ENCODE data around the gene GNAI3. TPM values are rescaled to one million over a fixed set of nuclear protein-coding genes. Genes with fewer than 3 reads are reported as not detected.

Gene GNAI3
- total RNA-seq, 4 donors from 2014 or later = 8.2 to 15.1 (median 11.6) TPM

- intact Hi-C loops (cut with DNase I) = no loop called here
- H3K27ac ChIP-seq = no peak overlapping the region
- no peak for DNase-seq
- H3K27me3 ChIP-seq = no peaks in the 10 kb centered on the region
- WGBS, 2 donors = 97% methylated on average over 13 of the region's 13 CpGs
- no peaks in the 10 kb centered on the region for H3K9me3 ChIP-seq
- no peak overlapping the region for H3K4me3 ChIP-seq
- no peaks in the 10 kb centered on the region for H3K36me3 ChIP-seq
- TF ChIP-seq, protein P1, sequence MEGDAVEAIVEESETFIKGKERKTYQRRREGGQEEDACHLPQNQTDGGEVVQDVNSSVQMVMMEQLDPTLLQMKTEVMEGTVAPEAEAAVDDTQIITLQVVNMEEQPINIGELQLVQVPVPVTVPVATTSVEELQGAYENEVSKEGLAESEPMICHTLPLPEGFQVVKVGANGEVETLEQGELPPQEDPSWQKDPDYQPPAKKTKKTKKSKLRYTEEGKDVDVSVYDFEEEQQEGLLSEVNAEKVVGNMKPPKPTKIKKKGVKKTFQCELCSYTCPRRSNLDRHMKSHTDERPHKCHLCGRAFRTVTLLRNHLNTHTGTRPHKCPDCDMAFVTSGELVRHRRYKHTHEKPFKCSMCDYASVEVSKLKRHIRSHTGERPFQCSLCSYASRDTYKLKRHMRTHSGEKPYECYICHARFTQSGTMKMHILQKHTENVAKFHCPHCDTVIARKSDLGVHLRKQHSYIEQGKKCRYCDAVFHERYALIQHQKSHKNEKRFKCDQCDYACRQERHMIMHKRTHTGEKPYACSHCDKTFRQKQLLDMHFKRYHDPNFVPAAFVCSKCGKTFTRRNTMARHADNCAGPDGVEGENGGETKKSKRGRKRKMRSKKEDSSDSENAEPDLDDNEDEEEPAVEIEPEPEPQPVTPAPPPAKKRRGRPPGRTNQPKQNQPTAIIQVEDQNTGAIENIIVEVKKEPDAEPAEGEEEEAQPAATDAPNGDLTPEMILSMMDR (IDR thresholded peaks at IDR 0.05) = no peak
- TF ChIP-seq POLR2A (IDR thresholded peaks at IDR 0.05) = no peak
- peaks cover 0 to 1% (median 0%) of the 10 kb centered on the region in 3 donors for H3K4me1 ChIP-seq
Measured at GRCh38 chr1:109611308-109611990, 63.0 kb downstream of the GNAI3 start.

DNA sequence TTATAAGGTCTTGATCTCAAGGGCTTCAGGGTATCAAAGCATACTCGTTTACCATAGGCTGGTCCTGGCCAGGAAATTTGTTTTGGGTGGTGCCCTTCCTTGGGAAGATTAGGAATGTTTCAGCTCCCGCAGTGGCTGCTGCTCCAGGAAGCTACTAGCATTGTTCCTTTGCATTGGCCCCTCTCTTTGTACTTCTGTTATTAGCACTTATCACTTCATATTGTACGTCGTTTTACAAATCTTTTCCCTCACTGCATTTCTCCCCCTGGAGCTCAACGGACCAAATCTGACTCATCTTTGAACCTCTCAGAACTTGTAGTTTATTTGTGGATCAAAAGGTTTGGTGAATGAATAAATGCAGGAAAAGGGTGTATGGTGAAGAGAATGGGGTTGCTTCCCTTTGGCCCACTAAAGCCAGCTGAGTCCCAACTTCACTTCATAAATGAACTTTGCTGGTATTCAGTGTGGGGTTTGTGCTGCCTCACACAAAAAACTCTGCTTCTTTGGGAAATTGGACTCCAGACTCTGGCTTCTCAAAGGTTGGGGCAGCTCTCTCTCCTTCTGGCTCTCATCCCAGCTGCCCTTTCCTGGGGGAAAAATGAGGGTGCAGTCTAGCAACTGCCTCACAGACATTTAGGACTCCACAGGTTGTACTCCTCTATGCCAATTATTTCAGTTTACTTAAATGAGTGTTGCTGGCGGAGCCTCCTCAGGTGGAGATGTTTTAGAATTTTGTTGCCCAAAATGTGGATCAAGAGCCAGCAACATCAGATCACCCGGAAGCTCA is 65.1 kb downstream of the GNAI3 start:
- intact Hi-C loops (cut with DNase I) = no loop called here
- WGBS, 2 donors = 38 to 47% methylated on average over 6 to 7 of the region's 7 CpGs
- H3K27ac ChIP-seq = no peak overlapping the region

GRCh38 chr1:109615879-109616278 is 67.5 kb downstream of the GNAI3 start:
- peaks cover 0 to 38% (median 10%) of the 10 kb centered on the region in 3 donors for H3K4me1 ChIP-seq
- H3K27ac ChIP-seq = peak overlapping the region in 2 of 4 donors; percentile 50 to 71
- 59 to 74% methylated on average over 3 of the region's 3 CpGs for WGBS, 2 donors
- H3K9me3 ChIP-seq = no peaks in the 10 kb centered on the region
- DNase-seq = no peak
- no peaks in the 10 kb centered on the region for H3K27me3 ChIP-seq
- TF ChIP-seq POLR2A (IDR thresholded peaks at IDR 0.05) = peak in 1 of 4 donors; percentile 31
- TF ChIP-seq, protein P1 (IDR thresholded peaks at IDR 0.05) = no peak
- no peak overlapping the region for H3K4me3 ChIP-seq
- H3K36me3 ChIP-seq = no peaks in the 10 kb centered on the region
- intact Hi-C loops (cut with DNase I) = no loop called here

More for the DNA sequence above, 65.1 kb downstream of the GNAI3 start:
- DNase-seq = no peak
- Histone ChIP-seq H3K4me3 (no peak overlapping the region), H3K9me3 (no peaks in the 10 kb centered on the region), H3K4me1 (peaks cover 0 to 15% (median 0%) of the 10 kb centered on the region in 3 donors), H3K27me3 (no peaks in the 10 kb centered on the region), H3K36me3 (no peaks in the 10 kb centered on the region)
- TF ChIP-seq, protein P1 (IDR thresholded peaks at IDR 0.05) = no peak
- no peak for TF ChIP-seq POLR2A (IDR thresholded peaks at IDR 0.05)

DNA sequence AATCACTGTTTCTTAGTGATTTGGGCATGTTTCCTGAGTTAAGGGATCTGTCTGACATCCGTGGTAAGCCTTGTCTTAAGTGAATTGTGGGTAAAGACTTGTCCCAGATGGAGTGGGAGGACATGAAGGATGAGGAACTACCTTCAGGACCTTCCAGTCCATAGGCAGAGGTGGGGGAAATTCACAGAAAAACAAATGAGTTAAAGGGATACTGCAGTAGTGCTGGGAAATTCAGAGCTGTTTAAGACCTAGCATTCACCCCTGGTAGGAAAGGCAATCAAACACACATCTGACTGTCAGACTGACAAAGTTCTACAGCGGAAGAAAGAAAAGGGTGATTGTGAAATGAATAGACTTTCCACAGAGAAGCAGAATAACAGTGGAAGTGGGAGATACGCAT is 68.0 kb downstream of the GNAI3 start:
- intact Hi-C loops (cut with DNase I) = no loop called here
- H3K4me3 ChIP-seq = no peak overlapping the region
- no peak for DNase-seq
- no peak for TF ChIP-seq POLR2A (IDR thresholded peaks at IDR 0.05)
- TF ChIP-seq, protein P1 (IDR thresholded peaks at IDR 0.05) = no peak
- peak overlapping the region in 3 of 4 donors; percentile 23 to 71 (median 50) for H3K27ac ChIP-seq
- no peaks in the 10 kb centered on the region for H3K36me3 ChIP-seq
- H3K27me3 ChIP-seq = no peaks in the 10 kb centered on the region
- 57 to 61% methylated on average over 3 of the region's 3 CpGs for WGBS, 2 donors
- H3K9me3 ChIP-seq = no peaks in the 10 kb centered on the region
- H3K4me1 ChIP-seq = peaks cover 2 to 43% (median 15%) of the 10 kb centered on the region in 3 donors

GRCh38 chr1:109617291-109617801 is 68.9 kb downstream of the GNAI3 start:
- intact Hi-C loops (cut with DNase I) = no loop called here
- 24 to 31% methylated on average over 3 of the region's 3 CpGs for WGBS, 2 donors
- TF ChIP-seq POLR2A (IDR thresholded peaks at IDR 0.05) = no peak
- TF ChIP-seq, protein P1 (IDR thresholded peaks at IDR 0.05) = no peak
- Histone ChIP-seq H3K9me3 (no peaks in the 10 kb centered on the region), H3K27ac (peak overlapping the region in 3 of 4 donors; percentile 7 to 71 (median 50)), H3K27me3 (no peaks in the 10 kb centered on the region), H3K36me3 (no peaks in the 10 kb centered on the region), H3K4me1 (peaks cover 12 to 53% (median 24%) of the 10 kb centered on the region in 3 donors), H3K4me3 (no peak overlapping the region)
- no peak for DNase-seq
